IPS DF 4.7 (cell line): ENCODE measurements around the gene AGAP2.

Source experiments
- DNase-seq: peaks from one replicate; pipeline ENCODE4 v3.0.0-alpha.2; 2013; ENCODE audit warnings: low spot score; ENCODE audit errors: extremely low read depth

The AGAP2 gene

DNA sequence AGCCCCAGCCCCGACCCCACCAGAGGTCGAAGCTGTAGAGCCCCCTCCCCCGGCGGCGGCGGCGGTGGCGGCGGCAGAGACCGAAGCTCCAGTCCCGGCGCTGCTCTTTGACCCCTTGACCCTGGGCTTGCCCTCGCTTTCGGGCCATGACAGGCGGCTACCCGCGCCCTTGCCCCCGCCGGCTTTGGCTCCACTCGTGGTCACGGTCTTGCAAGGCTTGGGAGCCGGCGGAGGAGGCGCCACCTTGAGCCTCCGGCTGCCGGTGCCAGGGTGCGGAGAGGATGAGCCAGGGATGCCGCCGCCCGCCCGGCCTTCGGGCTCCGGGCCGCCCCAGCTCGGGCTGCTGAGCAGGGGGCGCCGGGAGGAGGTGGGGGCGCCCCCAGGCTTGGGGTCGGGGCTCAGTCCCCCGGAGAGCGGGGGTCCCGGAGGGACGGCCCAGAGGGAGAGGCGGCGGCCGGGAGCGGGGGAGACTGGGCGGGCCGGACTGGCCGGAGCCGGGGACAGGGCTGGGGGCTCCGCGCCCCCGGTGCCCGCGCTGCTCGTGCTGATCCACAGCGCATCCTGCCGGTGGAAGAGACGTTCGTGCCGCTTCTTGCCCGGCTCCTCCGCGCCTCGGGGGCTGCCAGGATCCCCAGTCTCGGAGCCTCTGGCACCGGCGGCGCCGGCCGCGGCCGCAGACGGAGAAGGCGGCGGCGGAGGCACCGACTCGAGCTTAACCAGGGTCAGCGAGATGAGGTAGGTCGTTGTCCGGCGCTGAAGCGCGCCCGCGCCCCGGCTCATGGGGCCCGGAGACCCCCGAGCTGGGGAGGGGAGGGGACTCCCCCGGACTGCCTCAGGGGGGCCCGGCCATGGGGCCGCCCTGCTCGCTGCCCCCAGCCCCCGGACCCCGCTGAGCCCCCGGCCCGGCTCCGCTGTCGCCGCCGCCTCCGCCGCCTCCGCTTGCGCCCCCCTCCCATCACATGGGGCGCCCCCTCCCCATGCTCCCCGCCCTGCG, 778 bp downstream of the AGAP2 start:
- no peak for DNase-seq

DNA sequence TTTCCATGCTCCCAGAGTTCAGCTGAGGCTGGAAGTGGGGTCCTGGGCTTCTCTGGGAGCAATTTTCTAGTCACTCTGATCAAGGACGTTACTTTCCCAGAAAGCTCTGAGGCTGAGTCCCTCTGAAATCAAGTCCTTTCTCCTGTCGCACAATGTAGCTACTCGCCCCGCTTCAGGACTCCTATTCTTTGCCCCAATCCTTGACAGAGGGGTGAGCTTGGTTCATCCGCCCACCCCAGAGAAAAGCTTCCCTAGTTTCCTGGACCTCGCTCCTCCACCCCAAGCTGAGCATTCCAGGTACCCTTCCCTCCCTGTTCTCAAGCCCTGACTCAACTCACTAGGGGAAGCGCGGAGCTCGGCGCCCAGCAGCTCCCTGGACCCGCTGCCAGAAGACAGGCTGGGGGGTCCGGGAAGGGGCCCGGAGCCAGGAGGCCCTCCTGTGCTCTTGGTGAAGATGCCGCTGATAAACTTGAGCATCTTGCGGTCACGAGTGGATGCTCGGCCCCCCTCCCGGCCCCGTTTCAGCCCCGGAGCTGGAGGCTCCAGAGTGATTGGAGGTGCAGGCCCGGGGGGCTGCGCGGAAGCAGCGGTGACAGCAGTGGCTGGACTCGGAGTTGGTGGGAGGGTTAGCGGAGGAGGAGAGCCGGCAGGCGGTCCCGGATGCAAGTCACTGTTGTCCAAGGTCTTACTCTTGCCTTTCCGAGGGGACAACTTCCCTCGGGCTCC, 1.6 kb downstream of the AGAP2 start:
- DNase-seq = no peak

DNA sequence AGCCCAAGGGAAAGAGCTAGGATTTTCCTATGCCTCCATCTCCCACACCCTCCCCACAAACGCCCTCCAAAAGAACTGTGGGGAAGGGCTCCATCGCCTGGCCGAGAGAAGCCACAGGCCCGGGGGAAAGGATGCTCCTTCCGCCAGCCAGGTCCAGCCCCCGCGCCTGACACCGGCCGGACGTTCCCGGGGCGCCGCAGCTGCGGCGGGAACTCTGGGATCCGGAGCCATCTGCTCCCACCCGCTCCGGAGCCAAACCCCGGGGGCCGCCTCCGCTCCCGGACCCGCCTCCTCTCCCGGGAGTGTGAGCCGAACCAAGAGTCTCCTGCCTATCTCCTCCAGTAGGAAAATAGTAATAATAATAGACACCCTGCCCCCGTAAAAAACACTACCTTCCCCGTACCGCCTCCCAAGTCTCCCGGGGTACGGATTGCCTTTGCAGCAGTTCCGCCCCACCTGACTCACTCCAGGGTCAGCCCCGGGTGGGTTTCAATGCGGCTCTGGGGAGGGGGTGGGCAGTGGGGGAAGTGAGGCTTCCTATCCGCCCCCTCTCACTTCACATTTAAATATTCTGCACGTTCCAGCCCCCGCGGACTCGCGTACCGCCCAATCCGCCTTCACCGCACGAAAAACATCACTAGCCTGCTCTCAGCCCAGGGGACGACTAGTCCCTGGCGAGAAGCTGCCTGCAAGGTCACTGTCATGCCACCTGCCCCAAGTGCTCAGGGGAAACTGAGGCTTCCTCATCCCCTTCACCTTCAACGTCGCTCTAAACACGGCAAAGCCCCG, 2.4 kb downstream of the AGAP2 start:
- no peak for DNase-seq

DNA sequence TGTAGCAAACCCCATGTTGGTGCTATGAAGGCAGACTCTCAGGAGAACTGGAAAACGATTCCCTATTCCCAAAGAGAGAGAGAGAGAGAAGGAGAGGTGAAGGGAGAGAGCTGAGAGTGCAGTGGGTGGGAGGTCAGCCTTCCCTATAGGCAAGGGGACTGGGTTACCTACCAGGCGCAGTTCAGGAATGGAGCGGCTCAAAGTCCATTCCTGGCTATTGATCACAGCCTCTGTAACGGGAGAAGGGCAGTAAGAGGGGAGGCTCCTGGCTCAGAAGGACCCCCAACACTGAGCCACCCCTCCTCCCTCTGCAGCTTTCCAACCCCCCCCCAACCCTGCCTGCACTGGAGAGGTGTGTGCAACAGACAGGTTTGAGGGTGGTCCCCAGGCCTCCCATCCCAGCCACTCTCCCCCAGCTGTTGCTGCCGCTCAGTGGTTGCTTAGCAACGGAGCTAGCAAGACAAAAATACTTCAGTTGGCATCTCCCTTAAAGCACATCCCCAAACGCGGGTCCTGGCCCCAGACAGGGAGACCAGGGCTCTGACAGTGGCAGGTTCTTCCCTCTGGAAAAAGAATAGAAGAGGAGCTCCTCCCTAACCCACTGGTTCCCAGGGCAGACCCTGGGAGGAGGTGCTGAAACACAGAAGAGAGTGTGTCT, 3.2 kb downstream of the AGAP2 start:
- DNase-seq = no peak

DNA sequence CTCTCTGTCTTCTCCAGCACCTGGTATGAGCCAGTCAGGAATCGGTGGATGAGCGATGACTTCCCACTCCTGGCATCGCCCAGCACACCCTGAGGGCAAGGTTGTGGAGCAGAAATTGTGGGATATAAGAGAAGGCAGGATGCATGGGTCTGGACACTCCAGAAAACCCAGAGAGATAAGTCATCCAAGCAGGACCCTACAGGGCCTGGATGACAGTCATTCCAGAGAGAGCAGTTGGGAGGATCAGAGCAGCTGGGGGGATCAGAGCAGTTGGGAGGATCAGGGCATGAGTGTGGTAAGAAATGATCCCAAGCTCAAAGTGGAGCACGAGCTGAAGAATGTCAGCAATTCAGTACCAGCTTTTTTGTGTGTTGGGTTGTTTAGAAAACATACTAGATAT, 4.0 kb downstream of the AGAP2 start:
- DNase-seq = no peak

DNA sequence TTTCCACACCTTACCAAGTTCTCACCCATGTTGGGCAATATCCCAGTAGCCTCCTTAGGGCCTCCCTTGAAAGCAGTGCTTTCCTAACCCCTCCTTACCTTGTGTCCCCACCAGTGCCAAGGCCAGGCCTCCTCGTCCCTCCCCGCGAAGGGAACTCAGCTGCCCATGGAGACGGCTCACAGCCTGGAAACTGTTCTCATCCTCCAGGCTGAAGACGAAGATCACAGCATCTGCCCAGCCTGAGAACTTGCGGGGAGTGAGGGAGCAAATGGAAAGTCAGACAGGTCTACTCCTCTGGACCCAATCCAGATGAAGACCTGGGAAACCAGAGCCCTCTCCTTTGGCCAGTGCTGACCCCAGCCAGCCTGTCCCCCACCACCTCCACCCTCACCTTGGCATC, 4.6 kb downstream of the AGAP2 start:
- DNase-seq = no peak

DNA sequence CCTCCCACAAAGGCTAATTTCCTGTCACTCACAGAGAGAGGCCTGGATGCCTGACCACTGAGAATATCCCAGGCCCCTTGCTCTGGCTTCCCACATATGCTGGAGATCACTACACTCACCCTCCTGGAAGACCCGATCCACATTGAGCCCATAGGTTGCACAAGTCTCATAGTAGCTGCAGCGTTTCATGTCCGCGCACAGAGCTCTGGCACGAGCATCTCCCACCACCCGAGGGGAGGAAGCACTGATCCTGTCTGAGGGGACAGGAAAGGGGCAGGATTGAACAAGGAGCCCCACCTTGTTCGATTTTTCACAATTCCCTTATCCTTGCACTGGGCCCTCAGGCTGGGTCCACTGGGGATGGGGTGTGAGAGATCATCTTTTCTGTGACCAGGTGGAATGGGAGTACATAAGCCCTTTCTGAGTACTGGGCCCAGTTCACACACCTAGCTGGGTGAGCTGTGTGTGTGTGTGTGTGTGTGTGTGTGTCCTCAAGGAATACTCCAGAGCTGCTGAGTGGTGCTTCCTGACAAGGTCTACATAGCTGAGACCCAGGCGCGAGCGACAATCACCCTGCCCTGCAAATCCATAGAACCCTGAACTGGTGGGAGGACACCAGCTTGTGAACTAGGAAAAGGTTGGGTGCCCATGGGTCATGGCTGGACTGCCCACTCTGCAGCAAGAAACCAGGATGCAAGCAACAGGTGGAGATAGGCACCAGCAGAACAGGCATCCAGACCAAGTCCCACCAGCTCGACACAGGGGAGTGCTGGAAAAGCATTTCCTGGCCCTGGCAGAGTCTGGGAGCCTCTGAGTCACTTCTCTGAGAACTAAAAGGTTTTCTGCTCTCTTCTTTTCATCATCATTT, 5.6 kb downstream of the AGAP2 start:
- DNase-seq = no peak

DNA sequence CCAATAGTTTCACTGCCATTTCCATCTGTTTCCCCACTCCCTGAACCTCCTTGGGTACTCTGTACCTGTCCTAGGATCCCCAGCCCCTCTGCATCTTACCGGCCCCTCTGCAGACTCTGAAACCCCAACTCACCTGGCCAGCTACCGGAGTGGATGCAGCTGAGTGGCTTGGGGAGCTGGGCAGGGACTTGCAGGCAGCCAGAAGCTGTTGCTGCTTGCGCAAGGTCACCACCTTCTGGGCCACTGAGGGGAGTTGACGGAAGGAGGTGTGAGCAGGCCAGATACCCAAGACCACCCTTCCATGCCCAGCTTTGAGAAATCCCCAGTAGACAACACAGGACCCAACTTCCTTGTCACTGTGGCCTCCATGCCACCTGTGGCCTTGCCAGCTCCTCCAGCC, 6.3 kb downstream of the AGAP2 start:
- no peak for DNase-seq

DNA sequence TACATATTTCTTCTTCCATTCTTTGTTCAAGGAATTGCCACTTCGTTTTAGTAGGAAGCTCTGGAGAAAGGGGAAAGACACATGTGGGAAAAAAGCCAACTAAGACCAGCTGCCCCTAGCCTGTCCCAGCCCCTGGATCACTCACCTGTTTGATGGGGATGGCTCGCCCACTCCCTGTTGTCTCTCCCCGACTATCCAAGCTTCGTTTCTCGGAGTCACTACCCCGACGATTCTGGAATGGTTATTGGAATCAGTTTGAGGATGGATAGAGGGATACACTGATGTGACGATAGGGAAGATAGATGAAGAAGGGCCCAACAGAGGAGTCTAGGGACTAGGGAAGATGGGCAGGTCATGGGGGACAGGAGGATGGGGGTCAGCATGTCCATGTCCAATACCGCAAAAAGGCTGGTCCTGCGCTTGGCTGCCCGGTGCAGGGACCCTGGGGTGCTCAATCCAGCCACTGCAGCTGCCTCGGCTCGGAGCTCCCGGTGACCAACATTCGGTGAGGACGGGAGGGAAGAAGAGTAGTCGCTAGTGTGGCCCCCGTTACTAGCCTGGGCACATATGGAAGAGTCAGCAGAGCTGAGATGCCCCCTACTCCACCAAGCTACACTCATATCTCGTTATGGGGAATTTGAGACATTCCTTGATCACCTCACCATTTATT, 7.0 kb downstream of the AGAP2 start:
- no peak for DNase-seq

DNA sequence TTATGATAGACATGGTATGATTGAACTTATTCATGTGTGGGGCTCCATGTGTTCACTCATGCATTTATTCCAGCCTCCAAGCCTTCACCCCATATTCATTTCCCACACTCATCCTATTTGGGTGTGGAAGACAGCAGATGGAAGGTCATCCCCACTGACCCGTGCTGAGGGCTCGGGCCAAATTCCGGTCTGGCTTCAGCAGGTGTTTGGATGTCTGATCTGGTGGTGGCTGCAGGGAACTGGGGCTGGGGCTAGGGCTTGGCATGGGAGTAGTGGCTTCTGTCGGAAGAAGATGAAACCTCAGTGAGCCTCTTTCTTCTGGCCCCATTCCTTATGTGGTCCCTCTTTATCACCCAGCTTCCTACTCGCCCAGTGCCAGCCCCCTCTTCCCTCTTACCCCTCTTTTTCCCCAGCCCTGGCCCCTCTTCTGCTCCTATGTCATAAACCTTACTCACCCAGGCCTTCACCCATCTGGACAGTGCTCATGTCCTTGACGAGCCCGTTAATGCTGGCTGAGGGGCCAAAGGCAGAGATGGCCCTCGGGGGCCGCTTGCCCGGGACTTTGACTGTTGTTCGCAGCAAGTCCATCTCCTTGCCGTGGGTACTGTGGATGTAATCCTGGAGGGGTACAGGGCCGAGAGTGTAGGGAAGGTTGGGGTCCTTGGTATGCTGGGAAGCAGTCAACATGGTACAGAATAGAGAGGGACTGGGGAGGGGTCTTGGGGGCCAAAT, 8.0 kb downstream of the AGAP2 start:
- no peak for DNase-seq

DNA sequence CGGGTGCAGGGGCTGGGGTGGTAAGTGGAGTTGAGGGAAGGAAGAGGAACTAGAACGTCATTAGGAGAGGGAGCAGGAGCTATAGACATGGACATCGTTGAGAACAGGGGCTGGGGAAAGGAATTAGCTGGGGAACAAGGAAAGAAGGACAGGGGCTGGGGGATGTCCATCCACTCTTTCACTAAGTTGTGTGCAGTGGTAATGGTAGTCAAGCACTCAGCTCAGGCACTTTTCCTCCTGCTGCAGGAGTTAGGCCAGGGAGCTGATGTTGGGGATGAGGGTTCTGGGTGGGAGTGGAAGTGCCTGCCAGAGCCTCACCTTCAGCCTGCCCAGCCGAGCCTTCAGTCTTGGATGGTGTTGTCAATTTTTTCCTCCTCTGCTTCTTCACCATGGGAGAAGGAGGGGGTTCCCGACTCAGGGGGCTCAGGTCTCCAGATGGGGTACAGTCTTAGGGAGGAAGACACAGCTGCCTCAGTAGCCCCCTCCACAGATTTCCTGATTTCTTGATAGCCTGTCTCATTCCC, 9.2 kb downstream of the AGAP2 start:
- no peak for DNase-seq

DNA sequence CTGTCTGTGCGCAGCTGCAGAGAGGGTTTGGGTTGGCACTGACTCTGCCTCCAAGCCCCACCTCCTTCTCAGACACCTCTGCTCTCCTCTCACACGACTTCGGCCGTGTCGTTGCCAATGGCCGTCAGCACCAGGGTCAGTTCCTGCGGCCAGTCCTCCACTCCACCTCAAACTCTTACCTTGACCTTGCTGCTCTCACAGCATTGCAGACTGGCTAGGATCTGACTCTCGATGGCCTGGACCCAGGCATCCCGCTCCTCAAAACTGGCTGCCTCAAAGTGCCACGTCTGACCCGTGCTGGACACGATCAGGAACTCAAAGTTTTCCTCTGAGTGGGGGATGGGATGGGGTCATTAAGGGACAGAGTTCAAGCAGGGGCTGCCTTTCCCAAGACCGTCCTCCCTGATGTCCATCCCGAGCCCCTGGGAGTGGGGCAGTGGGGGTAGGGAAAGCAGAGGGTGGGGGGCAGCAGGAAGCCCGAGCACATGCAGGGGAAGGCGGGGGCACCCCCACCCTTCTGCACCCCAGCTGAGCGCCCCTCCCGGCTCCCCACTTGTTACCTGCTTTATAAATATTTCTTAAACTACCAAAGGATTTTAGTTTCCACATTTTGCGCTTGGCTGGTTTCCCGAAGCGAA, 10.7 kb downstream of the AGAP2 start:
- no peak for DNase-seq

DNA sequence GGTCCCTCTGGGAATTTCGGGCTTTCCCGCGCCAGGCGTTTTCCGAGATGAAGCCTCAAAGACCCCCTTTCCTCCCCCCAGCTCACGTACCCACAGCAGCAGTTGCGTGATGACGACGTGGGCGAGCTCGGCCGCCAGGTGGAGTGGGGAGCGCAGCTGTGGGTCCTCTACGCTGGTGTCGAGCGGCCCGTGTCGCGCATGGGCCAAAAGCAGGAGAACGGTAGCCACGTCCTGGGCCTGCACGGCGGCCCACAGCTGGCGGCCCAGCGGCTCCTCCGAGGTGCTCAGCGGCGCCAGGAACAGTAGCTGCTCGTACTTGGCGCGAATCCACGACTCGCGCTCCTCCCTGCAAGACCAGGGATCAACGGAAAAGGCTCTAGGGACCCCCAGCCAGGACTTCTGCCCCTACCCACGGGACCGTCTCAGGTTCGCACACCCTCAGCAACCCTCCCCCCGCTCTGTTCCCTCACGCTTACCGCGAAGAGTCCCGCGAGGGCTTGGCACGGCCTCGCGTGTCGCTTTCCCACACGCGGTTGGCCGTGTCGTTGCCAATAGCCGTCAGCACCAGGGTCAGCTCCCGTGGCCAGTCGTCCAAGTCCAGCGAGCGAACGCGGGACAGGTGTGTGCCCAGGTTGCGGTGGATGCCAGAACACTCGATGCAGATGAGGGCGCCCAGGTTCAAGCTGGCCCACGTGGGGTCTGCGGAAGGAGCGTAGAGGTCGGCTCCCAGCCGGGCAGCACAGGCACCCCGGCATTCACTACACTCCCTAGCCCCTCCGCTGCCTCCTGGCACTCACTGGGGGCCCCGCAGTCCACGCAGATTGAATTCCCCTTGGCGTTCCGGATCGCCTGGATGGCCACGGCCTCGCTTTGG, 11.4 kb downstream of the AGAP2 start:
- DNase-seq = no peak

DNA sequence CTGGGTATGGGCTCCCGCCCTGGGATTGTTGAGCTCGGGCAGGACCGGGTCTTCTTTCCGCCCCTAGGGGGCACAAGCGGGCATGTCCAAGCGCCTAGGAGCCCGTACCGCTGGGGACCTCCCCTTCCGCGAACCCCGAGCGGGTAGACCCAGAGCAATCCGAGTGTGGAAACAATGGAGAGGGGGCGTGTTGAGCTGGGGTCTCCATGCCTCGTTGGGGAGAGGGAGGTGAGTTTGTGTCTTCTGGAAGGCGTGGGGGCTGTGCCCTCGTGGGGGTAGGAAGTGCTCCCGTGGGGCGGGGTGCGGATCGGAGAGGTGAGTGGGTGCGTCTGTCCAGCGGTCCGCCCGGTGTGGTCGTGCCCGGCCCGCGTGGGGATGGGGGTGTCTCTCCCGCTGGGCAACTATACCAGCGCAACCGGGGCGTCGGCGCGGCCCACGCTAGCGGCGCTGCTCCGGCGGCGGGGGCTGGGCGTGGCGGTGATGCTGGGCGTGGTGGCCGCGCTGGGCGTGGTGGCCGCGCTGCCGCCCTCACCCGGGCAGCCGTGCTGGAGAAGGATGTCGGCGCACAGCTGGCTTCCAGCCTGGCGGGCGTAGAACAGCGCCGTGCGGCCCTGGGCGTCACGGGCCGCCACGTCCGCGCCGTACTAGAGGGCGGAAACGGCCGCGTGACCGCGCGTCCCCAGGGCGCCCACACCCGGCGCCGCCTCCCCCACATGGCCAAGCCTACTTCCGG, 12.2 kb downstream of the AGAP2 start:
- DNase-seq = no peak

DNA sequence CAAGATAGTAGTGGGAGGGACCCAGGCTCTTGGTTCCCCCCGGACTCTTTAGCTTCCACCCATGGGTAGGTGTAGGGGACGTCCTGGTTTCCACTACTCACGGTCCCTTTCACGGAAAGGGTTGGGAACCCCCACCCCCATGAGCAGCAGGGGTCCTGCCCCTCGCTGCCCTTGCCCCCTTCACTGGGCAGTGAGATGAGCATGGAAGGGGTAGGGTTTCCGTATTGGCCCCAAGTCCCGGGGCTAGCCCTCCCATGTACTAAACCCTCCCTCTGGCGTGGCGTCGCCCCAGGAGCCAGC, 12.7 kb downstream of the AGAP2 start:
- no peak for DNase-seq

DNA sequence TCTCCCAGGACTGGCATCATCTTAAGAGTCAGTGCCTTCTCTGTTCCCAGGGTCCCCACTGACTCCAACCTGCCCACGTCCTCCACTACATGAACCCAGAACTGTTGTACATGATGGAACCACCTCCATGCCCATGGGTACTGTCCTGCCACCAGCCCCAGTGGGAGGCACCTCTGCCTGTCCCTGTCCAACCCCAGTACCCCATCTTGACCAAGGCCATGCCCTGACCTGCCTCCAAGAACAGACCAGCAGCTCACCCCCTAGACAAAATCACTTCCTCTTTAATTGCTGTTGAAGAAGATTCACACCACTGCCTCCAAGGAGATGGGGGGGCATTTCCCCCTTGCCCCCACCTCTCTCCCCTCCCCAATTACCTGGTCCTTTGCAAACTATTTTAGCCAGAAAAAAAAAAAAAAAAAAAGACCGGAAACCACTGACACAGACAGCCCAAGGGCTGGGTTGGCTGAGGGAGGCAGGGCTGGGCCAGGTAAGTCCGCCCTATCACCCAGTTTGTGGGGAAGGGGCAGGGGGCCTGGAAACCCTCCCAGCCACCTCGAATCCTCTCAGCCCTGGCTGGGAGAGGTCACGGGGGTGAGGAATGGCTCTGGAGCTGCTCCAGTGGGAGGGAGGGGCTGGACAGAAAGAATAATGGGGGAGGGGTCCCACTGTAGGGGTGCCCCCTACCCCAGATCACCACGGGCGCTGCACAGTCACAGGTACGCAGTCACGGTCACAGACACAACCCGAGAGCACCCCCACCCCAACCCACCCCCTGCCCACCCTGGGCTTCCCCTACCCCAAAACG, 13.4 kb downstream of the AGAP2 start:
- no peak for DNase-seq
